Gastrocnemius medialis (tissue), 4 donors: ENCODE results near the gene CEP55. TPM values are rescaled to one million over a fixed set of nuclear protein-coding genes. Genes with fewer than 3 reads are reported as not detected.
"Not testable (repeated sequence)": the region's sequence is repeated elsewhere in the genome, so short reads cannot be mapped to it uniquely, and the experiment has no call there.

Experiments
- ATAC-seq, 2 donors: fragments of 150-250 bp; one replicate each; pipeline ENCODE4 v1.9.1; 2016
- DNase-seq, 2 donors: peaks; one replicate each; pipeline ENCODE4 v3.0.0-alpha.2; 2019
- H3K27ac ChIP-seq, 4 donors: fragments of 200-600 bp; sonication (generic); 1 replicate in 1 of 4; 2 replicates in 3 of 4; pipeline ENCODE4 v1.5.1; 2016 to 2018; ENCODE audit warnings: mild to moderate bottlenecking in 2 of 4, moderate library complexity in 1 of 4
- H3K27me3 ChIP-seq, 3 donors: fragments of 200-600 bp; sonication (generic) in 2 of 3; 1 replicate in 1 of 3; 2 replicates in 2 of 3; pipeline versions ENCODE4 v1.5.1 to v1.6.0; 2016 to 2019; ENCODE audit warnings: mild to moderate bottlenecking in 1 of 3, moderate library complexity in 1 of 3
- H3K36me3 ChIP-seq, 2 donors: fragments of 200-600 bp; sonication (generic) in 1 of 2; one replicate each; pipeline ENCODE4 v1.5.1; 2017 to 2018
- H3K4me1 ChIP-seq, 2 donors: fragments of 200-600 bp; sonication (generic) in 1 of 2; one replicate each; pipeline ENCODE4 v1.5.1; 2016 to 2017; ENCODE audit warnings: mild to moderate bottlenecking in 2 of 2
- H3K4me3 ChIP-seq, 4 donors: fragments of 200-600 bp; sonication (generic) in 3 of 4; 1 replicate in 1 of 4; 2 replicates in 3 of 4; pipeline ENCODE4 v1.5.1; 2016 to 2019; ENCODE audit warnings: mild to moderate bottlenecking in 2 of 4
- H3K9me3 ChIP-seq, 3 donors: fragments of 200-600 bp; sonication (generic) in 2 of 3; 1 replicate in 1 of 3; 2 replicates in 2 of 3; pipeline ENCODE4 v1.5.1; 2016 to 2019
- CTCF ChIP-seq, 5 experiments: fragments of 450-650 bp in 3 of 5; fragments of 200-600 bp in 2 of 5; sonication (generic) in 2 of 5; IDR thresholded peaks in 4 of 5; conservative IDR thresholded peaks in 1 of 5; 1 replicate in 4 of 5; 2 replicates in 1 of 5; pipeline ENCODE4 v1.5.1; 2016 to 2019; ENCODE audit warnings: antibody characterized with exemption in 5 of 5, mild to moderate bottlenecking in 3 of 5, moderate library complexity in 3 of 5
- POLR2A ChIP-seq, 2 donors: fragments of 450-650 bp; IDR thresholded peaks; one replicate each; pipeline ENCODE4 v1.6.1; 2017; ENCODE audit warnings: antibody characterized with exemption in 2 of 2, mild to moderate bottlenecking in 2 of 2, moderate library complexity in 2 of 2
- in situ Hi-C, 4 donors: fragments of 200-750 bp; cut with MboI; loops; one replicate each; pipeline versions ENCODE4 v1.15.0 to v1.8.0; 2017; ENCODE audit warnings: low sequenced_read_pairs in 4 of 4
- intact Hi-C: fragments of 100-400 bp; cut with DNase I; formaldehyde crosslinking; loops from one replicate; pipeline ENCODE4 v1.15.1; 2023; ENCODE audit warnings: low total_unique reads
- total RNA-seq, 4 donors: library from RNA; depleted of rRNA; stranded (reverse); fragments of >200 nt; gene quantifications; one replicate each; pipeline versions ENCODE4 v1.1.0 to v1.2.3, GENCODE V29; 2016

The CEP55 gene
- total RNA-seq, 4 donors from 2014 or later, result 0.32 to 0.62 (median 0.37) TPM

GRCh38 chr10:93541402-93542357 lies 45.3 kb downstream of the CEP55 start:
- DNase-seq (peak in 1 of 2 donors; percentile 22), ATAC-seq (peak; percentile 74 to 82)
- H3K4me3 ChIP-seq, result peak overlapping the region in 2 of 4 donors; percentile 17 to 40
- TF ChIP-seq CTCF (IDR thresholded peaks at IDR 0.05 in 4 of 5, conservative IDR thresholded peaks at IDR 0.05 in 1 of 5) (peak; percentile 23 to 65 (median 37)), POLR2A (IDR thresholded peaks at IDR 0.05) (no peak)
- intact Hi-C loops, result no loop called here
- H3K9me3 ChIP-seq, result no peaks in the 10 kb centered on the region
- in situ Hi-C loops, result loop anchor here in 1 of 4 donors (10.0 kb wide), 1 partner anchor 133 kb away; no protein-coding TSS in a partner anchor
- no peaks in the 10 kb centered on the region for H3K4me1 ChIP-seq
- no peaks in the 10 kb centered on the region for H3K36me3 ChIP-seq
- H3K27ac ChIP-seq, result no peak overlapping the region
- no peaks in the 10 kb centered on the region for H3K27me3 ChIP-seq

GRCh38 chr10:93542358-93542791 lies 46.0 kb downstream of the CEP55 start:
- peak overlapping the region in 2 of 4 donors; percentile 17 to 40 for H3K4me3 ChIP-seq
- TF ChIP-seq CTCF (IDR thresholded peaks at IDR 0.05 in 4 of 5, conservative IDR thresholded peaks at IDR 0.05 in 1 of 5) (peak in 1 of 5 experiments; percentile 1), POLR2A (IDR thresholded peaks at IDR 0.05) (no peak)
- no peak overlapping the region for H3K27ac ChIP-seq
- H3K4me1 ChIP-seq, result no peaks in the 10 kb centered on the region
- no peaks in the 10 kb centered on the region for H3K36me3 ChIP-seq
- H3K27me3 ChIP-seq, result no peaks in the 10 kb centered on the region
- intact Hi-C loops (no loop called here), in situ Hi-C loops (loop anchor here in 1 of 4 donors (10.0 kb wide), 1 partner anchor 132 kb away; no protein-coding TSS in a partner anchor)
- no peaks in the 10 kb centered on the region for H3K9me3 ChIP-seq
- DNase-seq (no peak), ATAC-seq (peak; percentile 36 to 47)

- in situ Hi-C loops, result loop anchor here in 1 of 4 donors (10.0 kb wide), 1 partner anchor 128 kb away; no protein-coding TSS in a partner anchor
- intact Hi-C loops, H3K4me3 ChIP-seq, DNase-seq, ATAC-seq, H3K36me3 ChIP-seq, H3K4me1 ChIP-seq, H3K9me3 ChIP-seq, H3K27me3 ChIP-seq, H3K27ac ChIP-seq: not testable (repeated sequence)
Measured at GRCh38 chr10:93546995-93547394, 50.6 kb downstream of the CEP55 start.

- intact Hi-C loops, result no loop called here
- H3K27ac ChIP-seq, result no peak overlapping the region
- no peaks in the 10 kb centered on the region for H3K9me3 ChIP-seq
- no peaks in the 10 kb centered on the region for H3K4me1 ChIP-seq
- ATAC-seq (no peak), DNase-seq (no peak)
- TF ChIP-seq CTCF (IDR thresholded peaks at IDR 0.05 in 4 of 5, conservative IDR thresholded peaks at IDR 0.05 in 1 of 5), result no peak
- no peak for TF ChIP-seq POLR2A (IDR thresholded peaks at IDR 0.05)
- in situ Hi-C loops, result loop anchor here in 1 of 4 donors (10.0 kb wide), 1 partner anchor 127 kb away; no protein-coding TSS in a partner anchor
- no peaks in the 10 kb centered on the region for H3K36me3 ChIP-seq
- H3K4me3 ChIP-seq, result no peak overlapping the region
- H3K27me3 ChIP-seq, result no peaks in the 10 kb centered on the region
Measured at GRCh38 chr10:93547522-93547921, 51.1 kb downstream of the CEP55 start.
